Skeletal muscle tissue (tissue), 4 donors: Measurements from ENCODE around the gene CD276. TPM values are rescaled to one million over a fixed set of nuclear protein-coding genes. Genes with fewer than 3 reads are reported as not detected.

Experiments used
- H3K27ac ChIP-seq: one replicate; pipeline ENCODE4 v1.7.0; 2013; ENCODE audit warnings: mild to moderate bottlenecking, low read depth, low read length, inconsistent platforms
- H3K27me3 ChIP-seq, 3 donors: one replicate each; pipeline ENCODE4 v1.7.0; 2013; ENCODE audit warnings: low read length in 3 of 3; ENCODE audit not compliant: control insufficient read depth in 3 of 3, insufficient read depth in 3 of 3
- H3K36me3 ChIP-seq, 3 donors: one replicate each; pipeline ENCODE4 v1.7.0; 2013; ENCODE audit warnings: low read length in 3 of 3; ENCODE audit not compliant: control insufficient read depth in 3 of 3, insufficient read depth in 3 of 3
- H3K4me1 ChIP-seq, 3 donors: one replicate each; pipeline ENCODE4 v1.7.0; 2013; ENCODE audit warnings: low read length in 3 of 3, mild to moderate bottlenecking in 3 of 3; ENCODE audit not compliant: control insufficient read depth in 3 of 3, insufficient read depth in 3 of 3
- H3K4me3 ChIP-seq, 3 donors: one replicate each; pipeline ENCODE4 v1.7.0; 2013; ENCODE audit warnings: low read length in 3 of 3
- H3K9ac ChIP-seq, 3 donors: one replicate each; pipeline ENCODE4 v1.7.0; 2013; ENCODE audit warnings: low read length in 3 of 3, mild to moderate bottlenecking in 3 of 3, moderate library complexity in 2 of 3, low read depth in 1 of 3
- H3K9me3 ChIP-seq, 3 donors: one replicate each; pipeline ENCODE4 v1.7.0; 2013; ENCODE audit warnings: low read length in 3 of 3; ENCODE audit not compliant: control insufficient read depth in 3 of 3
- total RNA-seq: library from RNA; depleted of rRNA; stranded (reverse); fragments of >200 nt; gene quantifications from one replicate; pipeline ENCODE4 v1.2.3, GENCODE V29; 2014
- donor health status: Osteomylitis.

CD276 gene
- total RNA-seq, 1 donor from 2014 or later = 40.7 TPM

GRCh38 chr15:73708691-73709090, 24.5 kb downstream of the CD276 start:
- Histone ChIP-seq H3K27me3 (no peaks in the 10 kb centered on the region), H3K9me3 (no peaks in the 10 kb centered on the region), H3K36me3 (peaks cover 50 to 67% (median 57%) of the 10 kb centered on the region in 3 donors), H3K9ac (no peak overlapping the region), H3K4me1 (peaks cover 0 to 4% (median 0%) of the 10 kb centered on the region in 3 donors), H3K27ac (no peak overlapping the region), H3K4me3 (no peak overlapping the region)

GRCh38 chr15:73709241-73709640, 25.1 kb downstream of the CD276 start:
- H3K27me3 ChIP-seq = no peaks in the 10 kb centered on the region
- H3K36me3 ChIP-seq = peaks cover 48 to 68% (median 53%) of the 10 kb centered on the region in 3 donors
- H3K9me3 ChIP-seq = no peaks in the 10 kb centered on the region
- H3K4me3 ChIP-seq = no peak overlapping the region
- no peak overlapping the region for H3K9ac ChIP-seq
- H3K4me1 ChIP-seq = peaks cover 0 to 4% (median 0%) of the 10 kb centered on the region in 3 donors
- H3K27ac ChIP-seq = no peak overlapping the region

GRCh38 chr15:73709686-73710085, 25.5 kb downstream of the CD276 start:
- Histone ChIP-seq H3K4me3 (no peak overlapping the region), H3K9me3 (no peaks in the 10 kb centered on the region), H3K27me3 (no peaks in the 10 kb centered on the region), H3K36me3 (peaks cover 47 to 64% (median 48%) of the 10 kb centered on the region in 3 donors), H3K4me1 (peaks cover 0 to 3% (median 0%) of the 10 kb centered on the region in 3 donors), H3K27ac (no peak overlapping the region), H3K9ac (no peak overlapping the region)

- Histone ChIP-seq H3K27me3 (no peaks in the 10 kb centered on the region), H3K36me3 (peaks cover 47 to 61% (median 48%) of the 10 kb centered on the region in 3 donors), H3K9me3 (no peaks in the 10 kb centered on the region), H3K4me3 (no peak overlapping the region), H3K4me1 (peaks cover 0 to under 1% (median 0%) of the 10 kb centered on the region in 3 donors), H3K9ac (no peak overlapping the region), H3K27ac (no peak overlapping the region)
These were observed 26.1 kb downstream of the CD276 start for GRCh38 chr15:73710321-73710720.

- H3K27me3 ChIP-seq = no peaks in the 10 kb centered on the region
- no peaks in the 10 kb centered on the region for H3K9me3 ChIP-seq
- no peak overlapping the region for H3K27ac ChIP-seq
- H3K4me1 ChIP-seq = peaks cover 4 to 13% (median 6%) of the 10 kb centered on the region in 3 donors
- peaks cover 41 to 54% (median 45%) of the 10 kb centered on the region in 3 donors for H3K36me3 ChIP-seq
- H3K4me3 ChIP-seq = no peak overlapping the region
- H3K9ac ChIP-seq = no peak overlapping the region
These were observed 27.3 kb downstream of the CD276 start for GRCh38 chr15:73711526-73711925.

GRCh38 chr15:73712107-73712506, 27.9 kb downstream of the CD276 start:
- no peak overlapping the region for H3K27ac ChIP-seq
- H3K4me1 ChIP-seq = peaks cover 4 to 17% (median 8%) of the 10 kb centered on the region in 3 donors
- no peak overlapping the region for H3K9ac ChIP-seq
- peaks cover 35 to 49% (median 40%) of the 10 kb centered on the region in 3 donors for H3K36me3 ChIP-seq
- no peaks in the 10 kb centered on the region for H3K27me3 ChIP-seq
- no peaks in the 10 kb centered on the region for H3K9me3 ChIP-seq
- H3K4me3 ChIP-seq = no peak overlapping the region

- Histone ChIP-seq H3K9ac (no peak overlapping the region), H3K9me3 (no peaks in the 10 kb centered on the region), H3K4me3 (no peak overlapping the region), H3K27ac (no peak overlapping the region), H3K27me3 (no peaks in the 10 kb centered on the region), H3K4me1 (peaks cover 4 to 17% (median 11%) of the 10 kb centered on the region in 3 donors), H3K36me3 (peaks cover 19 to 25% (median 25%) of the 10 kb centered on the region in 3 donors)
These were observed 30.6 kb downstream of the CD276 start for GRCh38 chr15:73714695-73715301.

GRCh38 chr15:73715417-73715816, 31.2 kb downstream of the CD276 start:
- Histone ChIP-seq H3K9ac (no peak overlapping the region), H3K9me3 (no peaks in the 10 kb centered on the region), H3K27ac (no peak overlapping the region), H3K27me3 (peaks cover 0 to 4% (median 0%) of the 10 kb centered on the region in 3 donors), H3K36me3 (peaks cover 18 to 24% (median 23%) of the 10 kb centered on the region in 3 donors), H3K4me3 (no peak overlapping the region), H3K4me1 (peaks cover 4 to 17% (median 13%) of the 10 kb centered on the region in 3 donors)

GRCh38 chr15:73716417-73716816, 32.2 kb downstream of the CD276 start:
- no peaks in the 10 kb centered on the region for H3K9me3 ChIP-seq
- H3K27me3 ChIP-seq = peaks cover 0 to 4% (median 0%) of the 10 kb centered on the region in 3 donors
- no peak overlapping the region for H3K27ac ChIP-seq
- peaks cover 9 to 20% (median 13%) of the 10 kb centered on the region in 3 donors for H3K36me3 ChIP-seq
- no peak overlapping the region for H3K9ac ChIP-seq
- no peak overlapping the region for H3K4me3 ChIP-seq
- H3K4me1 ChIP-seq = peaks cover 4 to 17% (median 14%) of the 10 kb centered on the region in 3 donors

- Histone ChIP-seq H3K27me3 (peaks cover 0 to 4% (median 0%) of the 10 kb centered on the region in 3 donors), H3K27ac (no peak overlapping the region), H3K4me1 (peaks cover 4 to 17% (median 14%) of the 10 kb centered on the region in 3 donors), H3K36me3 (peaks cover 8 to 15% (median 10%) of the 10 kb centered on the region in 3 donors), H3K9me3 (no peaks in the 10 kb centered on the region), H3K4me3 (no peak overlapping the region), H3K9ac (no peak overlapping the region)
These were observed 33.0 kb downstream of the CD276 start for GRCh38 chr15:73717206-73717605.
